ENCODE data around the gene LRFN3.
"Not testable (repeated sequence)": the region's sequence is repeated elsewhere in the genome, so short reads cannot be mapped to it uniquely, and the experiment has no call there.

Gene LRFN3

DNA sequence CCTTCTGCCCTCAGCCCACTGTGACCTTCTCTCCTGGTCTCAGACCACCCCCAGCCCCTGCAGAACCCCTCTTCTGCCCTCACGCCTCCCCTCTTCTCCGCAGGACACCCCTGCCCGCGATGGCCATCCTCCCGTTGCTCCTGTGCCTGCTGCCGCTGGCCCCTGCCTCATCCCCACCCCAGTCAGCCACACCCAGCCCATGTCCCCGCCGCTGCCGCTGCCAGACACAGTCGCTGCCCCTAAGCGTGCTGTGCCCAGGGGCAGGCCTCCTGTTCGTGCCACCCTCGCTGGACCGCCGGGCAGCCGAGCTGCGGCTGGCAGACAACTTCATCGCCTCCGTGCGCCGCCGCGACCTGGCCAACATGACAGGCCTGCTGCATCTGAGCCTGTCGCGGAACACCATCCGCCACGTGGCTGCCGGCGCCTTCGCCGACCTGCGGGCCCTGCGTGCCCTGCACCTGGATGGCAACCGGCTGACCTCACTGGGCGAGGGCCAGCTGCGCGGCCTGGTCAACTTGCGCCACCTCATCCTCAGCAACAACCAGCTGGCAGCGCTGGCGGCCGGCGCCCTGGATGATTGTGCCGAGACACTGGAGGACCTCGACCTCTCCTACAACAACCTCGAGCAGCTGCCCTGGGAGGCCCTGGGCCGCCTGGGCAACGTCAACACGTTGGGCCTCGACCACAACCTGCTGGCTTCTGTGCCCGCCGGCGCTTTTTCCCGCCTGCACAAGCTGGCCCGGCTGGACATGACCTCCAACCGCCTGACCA, 3.3 kb downstream of the LRFN3 start:
- no peak for DNase-seq (ENCODE audit: low spot score)

DNA sequence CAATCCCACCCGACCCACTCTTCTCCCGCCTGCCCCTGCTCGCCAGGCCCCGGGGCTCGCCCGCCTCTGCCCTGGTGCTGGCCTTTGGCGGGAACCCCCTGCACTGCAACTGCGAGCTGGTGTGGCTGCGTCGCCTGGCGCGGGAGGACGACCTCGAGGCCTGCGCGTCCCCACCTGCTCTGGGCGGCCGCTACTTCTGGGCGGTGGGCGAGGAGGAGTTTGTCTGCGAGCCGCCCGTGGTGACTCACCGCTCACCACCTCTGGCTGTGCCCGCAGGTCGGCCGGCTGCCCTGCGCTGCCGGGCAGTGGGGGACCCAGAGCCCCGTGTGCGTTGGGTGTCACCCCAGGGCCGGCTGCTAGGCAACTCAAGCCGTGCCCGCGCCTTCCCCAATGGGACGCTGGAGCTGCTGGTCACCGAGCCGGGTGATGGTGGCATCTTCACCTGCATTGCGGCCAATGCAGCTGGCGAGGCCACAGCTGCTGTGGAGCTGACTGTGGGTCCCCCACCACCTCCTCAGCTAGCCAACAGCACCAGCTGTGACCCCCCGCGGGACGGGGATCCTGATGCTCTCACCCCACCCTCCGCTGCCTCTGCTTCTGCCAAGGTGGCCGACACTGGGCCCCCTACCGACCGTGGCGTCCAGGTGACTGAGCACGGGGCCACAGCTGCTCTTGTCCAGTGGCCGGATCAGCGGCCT, 4.1 kb downstream of the LRFN3 start:
- DNase-seq (ENCODE audit: low spot score): no peak

DNA sequence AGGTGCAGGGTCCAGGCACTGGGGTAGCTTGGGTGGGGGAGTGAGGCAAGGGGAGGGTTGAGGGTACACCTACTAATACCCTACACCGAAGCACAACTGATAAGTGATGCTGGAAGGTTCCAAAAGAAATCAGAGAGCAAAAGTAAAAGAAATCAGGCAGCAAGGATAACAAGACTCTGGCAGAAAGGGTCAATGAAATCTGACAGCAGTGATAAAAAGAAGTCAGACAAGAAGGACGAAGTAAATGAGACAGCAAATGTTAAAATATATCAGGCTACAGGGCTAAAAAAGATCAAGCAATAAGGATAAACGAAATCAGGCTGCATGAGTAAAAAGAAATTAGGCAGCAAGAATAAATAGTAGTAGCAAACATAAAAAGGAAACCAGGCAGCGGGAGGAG, 4.7 kb downstream of the LRFN3 start:
- DNase-seq (ENCODE audit: low spot score): no peak

DNA sequence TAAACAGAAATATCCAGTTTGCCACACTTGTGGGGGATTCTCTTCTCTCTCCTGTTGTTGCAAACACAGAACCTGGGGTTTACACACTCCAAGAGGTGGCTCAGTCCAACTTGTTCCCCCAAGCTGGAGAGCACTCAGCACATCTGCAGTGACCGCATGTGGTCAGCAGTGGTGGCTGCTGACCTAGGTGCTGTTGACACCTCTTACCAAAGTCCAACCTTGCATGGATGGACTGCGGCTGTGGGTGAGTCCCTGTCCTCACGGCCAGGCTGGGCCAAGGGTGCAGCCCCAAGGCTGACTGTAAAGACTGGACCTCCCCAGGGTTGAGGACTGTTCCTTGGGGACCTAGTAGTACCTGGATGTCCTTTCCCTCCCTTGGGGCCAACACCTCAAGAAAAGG, 6.1 kb downstream of the LRFN3 start:
- no peak for DNase-seq (ENCODE audit: low spot score)

DNA sequence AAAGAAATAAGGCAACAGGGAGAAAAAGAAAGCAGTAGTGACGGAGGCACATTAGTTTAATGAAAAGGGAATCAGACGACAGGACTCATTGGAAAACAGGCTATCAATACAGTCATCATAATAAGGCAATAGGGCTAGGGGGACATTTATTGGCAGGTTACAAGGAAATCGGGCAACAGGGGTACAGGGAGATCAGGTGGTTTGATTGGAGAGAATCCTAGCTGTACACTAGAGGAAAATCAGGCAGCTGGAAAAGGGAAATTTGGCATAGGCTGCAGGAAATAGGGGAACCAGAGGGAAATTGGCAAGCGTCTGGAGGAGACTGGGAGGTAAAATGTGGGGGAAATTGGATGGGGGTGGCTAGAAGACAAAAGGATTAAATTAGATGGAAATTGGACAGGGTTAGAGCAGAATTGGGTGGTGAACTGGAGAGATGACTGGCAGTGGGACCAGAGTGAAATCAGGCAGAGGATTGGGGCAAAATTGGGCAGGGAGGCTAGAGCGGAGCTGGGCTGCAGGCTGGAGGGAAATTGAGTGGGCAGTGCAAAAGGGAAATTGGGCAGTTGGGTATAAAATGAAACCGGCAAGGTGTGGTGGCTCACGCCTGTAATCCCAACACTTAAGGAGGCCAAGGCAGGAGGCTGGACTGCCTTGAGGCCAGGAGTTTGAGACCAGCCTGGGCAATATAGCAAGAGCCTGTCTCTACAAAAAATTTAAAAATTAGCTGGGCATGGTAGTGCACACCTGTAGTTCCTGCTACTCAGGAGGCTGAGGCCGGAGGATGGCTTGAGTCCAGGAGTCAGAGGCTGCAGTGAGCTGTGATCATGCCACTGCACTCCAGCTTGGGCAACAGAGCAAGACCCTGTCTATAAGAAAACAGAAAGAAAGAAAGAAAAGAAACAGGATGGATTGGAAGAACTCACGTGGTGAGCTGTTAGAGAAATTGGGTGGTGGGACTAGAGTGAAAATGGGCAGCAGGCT, 7.4 kb downstream of the LRFN3 start:
- no peak for DNase-seq (ENCODE audit: low spot score)

DNA sequence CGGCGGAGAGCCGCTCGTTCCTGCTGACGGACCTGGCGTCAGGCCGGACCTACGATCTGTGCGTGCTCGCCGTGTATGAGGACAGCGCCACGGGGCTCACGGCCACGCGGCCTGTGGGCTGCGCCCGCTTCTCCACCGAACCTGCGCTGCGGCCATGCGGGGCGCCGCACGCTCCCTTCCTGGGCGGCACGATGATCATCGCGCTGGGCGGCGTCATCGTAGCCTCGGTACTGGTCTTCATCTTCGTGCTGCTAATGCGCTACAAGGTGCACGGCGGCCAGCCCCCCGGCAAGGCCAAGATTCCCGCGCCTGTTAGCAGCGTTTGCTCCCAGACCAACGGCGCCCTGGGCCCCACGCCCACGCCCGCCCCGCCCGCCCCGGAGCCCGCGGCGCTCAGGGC, 8.4 kb downstream of the LRFN3 start:
- no peak for DNase-seq (ENCODE audit: low spot score)

DNA sequence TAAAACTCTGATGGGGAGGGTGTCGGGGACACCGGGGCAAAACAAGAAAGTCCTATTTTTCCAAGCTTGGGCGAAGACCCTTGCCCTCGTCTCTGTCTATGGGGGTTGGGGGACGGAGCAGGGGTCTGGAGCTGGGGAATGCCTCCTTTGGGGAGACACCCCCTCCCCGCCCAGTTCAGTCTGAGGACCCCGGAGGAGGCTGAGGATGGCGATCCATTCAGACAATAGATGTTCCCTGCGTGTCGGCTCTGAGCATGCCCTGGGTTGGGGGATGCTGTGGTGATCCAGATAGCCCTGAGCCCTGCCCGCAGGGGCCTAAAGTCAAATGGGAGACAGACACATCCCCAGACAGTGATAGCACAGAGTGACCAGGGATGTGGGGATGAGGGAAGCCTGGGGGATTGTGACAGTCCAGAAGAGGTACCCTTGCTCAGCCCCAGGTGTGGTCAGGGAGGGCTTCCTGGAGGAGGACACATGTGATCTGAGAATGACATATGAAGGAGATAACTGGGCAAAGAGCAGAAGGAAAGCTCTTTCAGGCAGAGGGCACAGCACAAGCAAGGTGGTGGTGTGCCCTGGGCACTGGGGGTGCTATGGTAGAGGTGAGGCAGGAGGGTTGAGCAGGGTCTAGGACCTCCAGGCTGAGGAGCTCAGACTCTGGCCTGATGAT, 9.1 kb downstream of the LRFN3 start:
- no peak for DNase-seq (ENCODE audit: low spot score)

DNA sequence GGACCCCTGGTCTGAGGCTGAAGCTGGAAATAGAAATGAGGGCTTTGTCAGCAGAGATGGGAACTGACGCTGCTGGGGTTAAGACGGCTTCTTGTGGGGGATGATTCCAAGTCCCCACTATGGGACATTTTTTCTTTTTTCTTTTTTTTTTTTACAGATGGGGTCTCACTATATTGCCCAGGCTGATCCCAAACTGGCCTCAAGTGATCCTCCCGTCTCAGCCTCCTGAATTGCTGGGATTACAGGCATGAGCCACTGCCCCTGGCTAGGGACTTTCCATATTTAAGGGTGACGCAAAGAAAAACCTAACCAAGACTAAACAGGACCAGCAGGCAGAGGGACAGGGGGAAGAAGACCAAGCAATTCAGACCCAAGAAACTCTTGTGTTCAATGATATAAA, 10.0 kb downstream of the LRFN3 start:
- DNase-seq (ENCODE audit: low spot score): no peak

DNA sequence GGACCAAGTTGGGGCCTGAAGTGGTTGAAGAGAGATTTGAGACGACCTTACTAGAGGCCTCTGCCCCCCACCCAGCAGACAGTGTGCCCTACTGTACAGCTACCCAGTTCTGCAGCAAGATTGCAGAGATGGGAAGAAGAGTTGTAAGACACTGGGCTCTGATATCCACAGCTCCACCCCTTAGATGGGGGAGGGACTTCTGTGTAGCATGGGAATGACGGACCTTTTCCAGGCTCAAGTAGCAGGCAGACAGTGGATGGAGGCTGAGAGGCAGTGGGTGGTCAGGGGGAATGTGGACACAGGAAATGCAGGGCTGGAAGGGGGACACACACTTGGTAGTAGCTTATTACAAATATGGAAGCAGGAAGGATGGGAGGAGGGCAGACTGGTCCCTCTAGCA, 13.0 kb downstream of the LRFN3 start:
- DNase-seq (ENCODE audit: low spot score): no peak

DNA sequence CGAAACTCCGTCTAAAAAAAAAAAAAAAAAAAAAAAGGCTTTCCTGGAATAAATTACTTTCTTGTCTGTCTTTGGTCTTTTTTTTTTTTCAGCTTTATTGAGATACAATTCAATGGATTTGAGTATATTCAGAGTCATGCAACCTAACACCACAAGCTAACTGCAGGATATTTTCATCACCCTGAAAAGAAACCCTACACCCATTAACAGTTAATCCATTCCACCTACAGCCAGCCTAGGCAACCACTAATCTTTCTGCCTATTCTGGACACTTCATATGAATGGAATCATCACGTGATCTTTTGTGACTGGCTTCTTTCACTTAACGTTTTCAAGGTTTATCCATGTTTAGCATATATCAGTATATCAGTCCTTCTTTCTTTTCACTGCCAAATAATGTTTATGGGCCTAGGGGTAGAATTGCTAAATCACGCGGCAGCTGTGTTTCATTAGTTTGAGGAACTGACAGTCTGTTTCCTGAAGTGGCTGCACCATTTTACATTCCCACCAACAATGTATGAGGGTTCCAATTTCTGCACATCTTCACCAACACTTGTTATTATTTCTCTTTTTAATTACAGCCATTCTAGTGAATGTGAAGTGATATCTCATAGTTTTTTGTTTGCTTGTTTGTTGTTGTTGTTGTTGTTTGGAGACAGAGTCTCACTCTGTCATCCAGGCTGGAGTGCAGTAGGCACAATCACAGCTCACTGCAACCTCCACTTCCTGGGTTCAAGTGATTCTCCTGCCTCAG, 19.9 kb downstream of the LRFN3 start:
- DNase-seq (ENCODE audit: low spot score): no peak

DNA sequence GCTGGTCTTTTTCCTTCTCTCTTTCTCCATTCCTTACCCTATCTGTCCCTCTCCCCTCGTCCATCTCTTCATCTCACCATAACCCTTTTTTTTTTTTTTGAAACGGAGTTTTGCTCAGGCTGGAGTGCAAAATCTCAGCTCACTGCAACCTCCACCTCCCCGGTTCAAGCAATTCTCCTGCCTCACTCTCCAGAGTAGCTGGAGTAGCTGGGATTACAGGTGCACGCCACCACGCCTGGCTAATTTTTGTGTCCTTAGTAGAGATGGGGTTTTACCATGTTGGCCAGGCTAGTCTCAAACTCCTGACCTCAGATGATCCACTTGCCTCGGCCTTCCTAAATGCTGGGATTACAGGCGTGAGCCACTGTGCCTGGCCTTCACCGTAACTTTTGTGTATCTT, 21.2 kb downstream of the LRFN3 start:
- DNase-seq (ENCODE audit: low spot score): not testable (repeated sequence)

DNA sequence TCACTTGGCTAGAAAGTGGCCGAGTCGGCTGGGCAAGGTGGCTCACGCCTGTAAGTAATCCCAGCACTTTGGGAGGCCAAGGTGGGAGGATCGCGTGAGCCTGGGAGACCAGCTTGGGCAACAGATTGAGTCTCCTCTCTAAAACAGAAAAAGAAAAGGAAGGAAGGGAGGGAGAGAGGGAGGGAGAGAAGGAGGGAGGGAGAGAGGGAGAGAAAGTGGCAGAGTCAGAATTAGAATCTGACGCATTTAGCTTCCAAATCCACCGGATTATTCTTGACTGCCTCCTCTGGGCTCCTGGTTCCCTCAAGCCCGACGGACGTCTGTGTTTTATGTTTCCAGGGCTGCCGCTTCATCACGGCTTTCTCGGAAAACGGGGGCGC, 22.5 kb downstream of the LRFN3 start:
- DNase-seq (ENCODE audit: low spot score): no peak

DNA sequence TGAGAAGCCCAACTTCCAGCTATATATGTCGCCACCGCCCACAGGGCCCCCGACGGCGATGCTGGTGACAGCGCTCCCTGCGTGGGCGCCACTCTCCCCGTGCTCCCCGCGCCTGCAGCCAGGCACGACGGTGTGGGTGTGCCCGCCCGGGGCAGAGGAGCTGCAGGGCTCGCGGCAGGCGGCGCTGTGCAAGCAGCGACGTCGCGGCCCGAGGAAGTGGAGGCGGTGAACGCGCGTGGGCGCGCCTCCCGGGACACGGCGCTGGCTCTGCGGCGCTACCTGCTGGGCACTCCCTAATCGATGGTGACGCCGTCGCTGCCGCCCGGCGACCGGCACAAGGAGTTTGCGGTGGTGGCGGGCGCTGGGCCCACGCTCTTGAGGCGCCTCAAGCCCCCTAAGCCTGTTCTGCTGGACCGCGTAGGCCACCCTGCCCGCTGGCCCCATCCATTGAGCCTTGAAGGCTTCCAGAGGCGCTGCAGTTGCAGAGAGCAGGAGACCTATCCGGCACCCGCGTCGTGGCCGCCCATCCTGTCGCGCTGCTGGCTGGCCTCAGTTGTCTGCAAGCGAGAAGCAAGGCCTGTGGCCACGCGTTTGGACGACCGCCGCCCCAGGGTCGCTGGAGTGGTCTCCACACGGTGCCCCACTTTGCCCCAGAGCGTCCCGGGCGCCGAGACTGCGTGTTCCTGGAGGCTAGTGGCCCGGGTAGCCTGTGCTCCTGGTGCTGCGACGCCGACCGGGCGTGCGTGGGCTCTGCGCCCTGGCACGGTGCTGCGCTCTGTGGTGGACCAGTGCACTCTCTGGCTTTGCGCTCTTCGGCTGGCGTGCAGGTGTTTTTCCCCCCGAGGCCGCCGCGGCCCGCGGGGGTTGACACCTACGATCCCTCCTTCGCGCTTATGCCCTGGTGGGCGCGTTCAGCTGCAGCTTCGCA, 23.1 kb downstream of the LRFN3 start:
- DNase-seq (ENCODE audit: low spot score): peak; percentile 85

DNA sequence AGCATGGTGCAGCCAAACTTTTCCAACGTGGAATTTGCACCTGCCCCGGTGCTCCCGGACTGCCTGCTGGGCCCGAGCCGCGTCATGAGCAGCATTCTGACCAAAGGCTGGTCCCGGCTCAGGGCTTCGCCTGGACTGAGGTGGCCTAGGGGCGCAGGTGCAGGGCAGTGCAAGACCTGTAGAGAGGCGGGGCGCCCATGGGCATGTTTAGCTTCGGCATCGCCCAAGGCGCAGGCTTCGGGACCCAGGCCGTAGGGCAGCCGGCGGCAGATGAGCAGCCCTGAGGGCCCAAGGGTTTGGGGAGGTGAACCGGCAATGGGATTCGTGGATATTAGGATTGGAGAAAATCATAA, 23.8 kb downstream of the LRFN3 start:
- DNase-seq (ENCODE audit: low spot score): no peak

DNA sequence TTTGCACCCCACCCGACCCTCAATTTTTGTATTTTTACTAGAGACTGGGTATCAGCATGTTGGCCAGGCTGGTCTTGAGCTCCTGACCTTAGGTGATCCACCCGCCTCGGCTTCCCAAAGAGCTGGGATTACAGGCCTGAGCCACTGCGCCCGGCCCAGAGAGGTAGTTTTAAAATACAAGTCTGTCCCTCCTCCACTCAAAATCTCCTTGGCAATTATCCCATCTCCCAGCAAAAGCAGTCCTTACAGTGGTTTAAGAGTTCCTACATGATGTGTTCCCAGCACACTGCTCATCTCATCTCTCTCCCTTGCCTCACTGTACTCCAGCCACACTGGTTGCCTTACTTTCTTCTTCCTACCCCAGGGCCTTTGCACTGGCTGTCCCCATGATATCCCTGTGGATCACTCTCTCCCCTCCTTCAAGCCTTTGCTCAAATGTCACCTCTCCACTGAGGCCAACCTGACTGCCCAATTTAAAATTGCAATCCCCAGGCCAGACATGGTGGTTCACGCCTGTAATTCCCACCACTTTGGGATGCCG, 24.3 kb downstream of the LRFN3 start:
- no peak for DNase-seq (ENCODE audit: low spot score)

DNA sequence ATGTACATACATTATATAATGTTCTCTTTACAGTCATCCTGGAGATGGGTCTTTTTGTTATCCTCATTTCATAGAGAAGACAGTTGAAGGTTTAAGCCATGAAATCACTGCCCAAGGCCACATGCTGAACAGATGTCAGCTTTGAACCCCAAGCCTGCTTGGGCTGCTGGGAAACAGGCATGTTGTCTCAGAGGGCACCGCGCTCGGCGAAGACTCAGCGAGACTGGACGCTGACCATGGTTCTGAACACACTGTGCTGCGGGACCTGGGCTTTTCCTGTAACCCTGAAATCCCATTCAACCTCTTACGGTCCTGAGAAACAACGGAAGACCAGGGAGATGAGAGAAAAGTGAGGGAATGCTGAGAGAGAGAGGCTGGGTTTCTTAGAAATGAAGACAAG, 27.3 kb downstream of the LRFN3 start:
- DNase-seq (ENCODE audit: low spot score): peak; percentile 27

DNA sequence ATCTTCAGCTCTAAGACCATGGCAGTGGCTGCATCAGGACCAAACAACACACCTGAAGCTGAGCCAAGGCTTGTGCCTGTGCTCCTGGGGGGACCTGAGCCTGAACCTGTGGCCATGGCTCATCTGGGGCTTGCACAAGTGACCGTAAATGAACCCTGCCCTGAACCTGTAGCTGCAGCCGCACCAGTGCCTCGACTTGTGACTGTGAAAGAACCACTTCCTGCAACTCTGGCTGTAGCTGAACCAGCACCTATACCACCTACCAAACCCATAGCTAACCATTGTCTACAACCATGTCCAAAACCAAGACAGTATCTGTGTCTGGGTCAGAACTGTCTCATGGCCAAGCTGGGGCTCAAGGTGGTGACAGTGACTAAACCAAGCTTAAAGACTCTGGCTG, 30.6 kb downstream of the LRFN3 start:
- DNase-seq (ENCODE audit: low spot score): no peak

DNA sequence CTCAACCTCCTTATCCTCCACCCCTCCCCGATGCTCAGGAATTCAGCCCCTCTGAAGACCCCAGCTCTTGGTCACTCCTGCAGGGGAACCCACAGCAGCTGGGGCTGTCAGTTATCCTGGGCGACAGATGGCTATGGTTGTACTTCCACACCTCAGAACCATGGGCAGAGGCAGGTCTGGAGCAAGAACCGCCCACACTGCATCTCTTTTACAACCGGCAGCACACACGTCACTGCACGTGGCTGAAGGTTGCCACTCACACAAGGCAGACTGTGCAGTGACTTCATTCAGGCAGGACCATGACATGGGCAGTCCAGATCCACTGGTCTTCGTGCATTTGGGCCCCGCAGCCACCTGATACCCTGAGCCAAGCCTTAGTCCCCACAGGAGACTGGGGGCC, 37.3 kb downstream of the LRFN3 start:
- no peak for DNase-seq (ENCODE audit: low spot score)

DNA sequence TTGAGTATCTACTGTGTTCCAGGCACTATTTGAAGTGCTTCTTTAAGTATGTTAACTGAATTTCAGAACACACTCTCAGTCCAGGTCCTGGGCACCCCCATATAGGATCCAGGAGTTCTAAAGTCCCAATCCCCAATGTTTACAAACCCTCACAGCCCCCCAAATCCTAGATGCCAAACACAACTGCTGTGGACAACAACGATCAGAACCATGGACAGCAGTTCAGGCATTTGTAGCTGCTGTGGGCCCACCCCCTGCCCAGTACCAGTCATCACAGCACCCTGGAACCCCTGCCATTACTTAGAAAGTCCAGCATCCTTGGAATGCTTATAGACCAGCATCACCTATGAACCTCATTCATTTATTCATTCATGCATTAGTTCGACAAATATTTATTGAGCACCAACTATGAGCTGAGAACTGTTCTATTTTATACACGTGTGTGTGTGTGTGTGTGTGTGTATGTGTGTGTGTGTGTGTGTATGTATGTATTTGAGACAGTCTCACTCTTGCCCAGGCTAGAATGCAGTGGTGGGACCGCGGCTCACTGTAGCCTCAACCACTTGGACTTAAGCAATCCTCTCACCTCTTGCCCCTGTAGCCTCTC, 39.5 kb downstream of the LRFN3 start:
- no peak for DNase-seq (ENCODE audit: low spot score)
